Type B pancreatic cell (in vitro differentiated cells): ENCODE data around the gene CHST13. TPM values are rescaled to one million over a fixed set of nuclear protein-coding genes. Genes with fewer than 3 reads are reported as not detected.
A peak's percentile ranks its signal among the peaks of the same experiment; 100 is the strongest.

ENCODE experiments used
- DNase-seq: peaks from one replicate; pipeline ENCODE4 v3.0.0; 2021; ENCODE audit warnings: mixed read lengths; ENCODE audit not compliant: unreplicated experiment; ENCODE audit errors: extremely low spot score
- H3K27ac Mint-ChIP-seq: 2 replicates; pipeline ENCODE4 v1.8.0; 2021; ENCODE audit warnings: mild to moderate bottlenecking, mixed read lengths
- H3K27me3 Mint-ChIP-seq: 2 replicates; pipeline ENCODE4 v1.8.0; 2021; ENCODE audit warnings: mixed read lengths
- H3K36me3 Mint-ChIP-seq: 2 replicates; pipeline ENCODE4 v1.8.0; 2021; ENCODE audit warnings: mixed read lengths
- H3K4me1 Mint-ChIP-seq: one replicate; pipeline ENCODE4 v1.8.0; 2021; ENCODE audit warnings: mixed read lengths; ENCODE audit not compliant: unreplicated experiment
- H3K4me3 Mint-ChIP-seq: 2 replicates; pipeline ENCODE4 v1.8.0; 2021; ENCODE audit warnings: mild to moderate bottlenecking, mixed read lengths
- H3K9me3 Mint-ChIP-seq: 2 replicates; pipeline ENCODE4 v1.8.0; 2021; ENCODE audit warnings: mixed read lengths
- CTCF ChIP-seq: fragments of 200-600 bp; sonication (generic); conservative IDR thresholded peaks from 2 replicates; pipeline ENCODE4 v1.5.0; 2021; ENCODE audit warnings: antibody characterized with exemption, mild to moderate bottlenecking
- total RNA-seq: library from RNA; stranded (reverse); gene quantifications from 2 replicates; pipeline ENCODE4 v1.2.1, GENCODE V29; 2021; ENCODE audit warnings: low replicate concordance

CHST13 gene
- total RNA-seq, 1 donor from 2014 or later: 0.31 TPM

DNA sequence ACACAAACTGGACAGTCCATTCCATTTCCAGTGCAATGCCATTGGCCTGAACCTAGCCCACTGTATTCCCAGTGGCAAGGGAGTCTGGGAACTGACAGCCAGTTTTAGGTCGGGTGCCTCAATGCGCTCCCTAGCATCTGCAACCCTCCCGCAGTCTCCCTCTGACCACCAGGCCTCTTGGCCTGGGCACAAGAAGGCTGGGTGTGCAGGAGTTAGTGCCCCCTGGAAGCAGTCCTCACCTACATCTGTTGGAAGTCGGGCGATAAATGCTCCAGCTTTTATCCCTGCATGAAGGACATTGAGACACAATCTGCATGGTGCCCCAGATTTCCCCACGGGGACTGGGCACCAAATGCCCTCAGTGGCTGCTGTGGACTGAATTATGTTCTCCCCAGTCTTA, 22.1 kb downstream of the CHST13 start:
- peaks cover 6% of the 10 kb centered on the region for H3K4me1 Mint-ChIP-seq
- H3K9me3 Mint-ChIP-seq: no peaks in the 10 kb centered on the region
- peaks cover 6% of the 10 kb centered on the region for H3K27me3 Mint-ChIP-seq
- peak; percentile 40 for DNase-seq
- no peak for TF ChIP-seq CTCF
- H3K36me3 Mint-ChIP-seq: no peaks in the 10 kb centered on the region
- no peak overlapping the region for H3K27ac Mint-ChIP-seq
- no peak overlapping the region for H3K4me3 Mint-ChIP-seq

DNA sequence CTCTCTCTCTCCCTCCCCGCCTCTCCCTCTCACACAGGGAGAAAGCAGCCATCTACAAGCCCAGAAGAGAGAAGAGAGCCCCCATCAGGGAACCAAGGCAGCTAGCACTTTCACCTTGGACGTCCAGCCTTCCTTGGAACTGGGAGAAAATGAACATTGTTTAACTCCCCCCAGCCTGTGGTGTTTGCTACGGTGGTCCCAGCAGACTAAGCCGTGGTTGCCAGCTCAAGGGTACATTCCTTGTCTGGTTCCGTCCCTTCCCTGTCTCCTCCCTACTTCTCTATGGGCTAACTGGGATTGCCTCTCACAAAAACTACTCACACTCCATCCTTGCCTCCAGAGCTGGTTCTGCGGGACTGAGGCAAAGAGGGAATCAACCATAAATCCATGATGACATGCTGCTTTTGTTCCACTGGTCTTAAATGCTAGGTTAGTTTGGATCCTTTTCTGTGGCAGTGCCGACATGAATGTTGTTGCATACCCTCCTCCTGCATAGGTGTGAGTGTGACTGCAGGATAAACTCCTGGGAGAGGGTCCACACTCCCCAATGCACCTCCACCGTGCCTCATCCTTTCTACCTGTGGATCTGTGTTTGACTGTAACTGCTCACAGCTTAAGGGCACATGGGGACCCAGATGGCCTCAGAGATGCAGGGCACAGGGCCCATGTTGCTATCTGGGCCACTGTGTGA, 22.7 kb downstream of the CHST13 start:
- no peak overlapping the region for H3K27ac Mint-ChIP-seq
- DNase-seq: no peak
- H3K4me3 Mint-ChIP-seq: no peak overlapping the region
- no peaks in the 10 kb centered on the region for H3K9me3 Mint-ChIP-seq
- H3K27me3 Mint-ChIP-seq: peaks cover 6% of the 10 kb centered on the region
- no peak for TF ChIP-seq CTCF
- H3K4me1 Mint-ChIP-seq: peaks cover 6% of the 10 kb centered on the region
- H3K36me3 Mint-ChIP-seq: no peaks in the 10 kb centered on the region

GRCh38 chr3:126547721-126548120, 23.8 kb downstream of the CHST13 start:
- H3K4me3 Mint-ChIP-seq: no peak overlapping the region
- DNase-seq: no peak
- H3K36me3 Mint-ChIP-seq: no peaks in the 10 kb centered on the region
- no peak overlapping the region for H3K27ac Mint-ChIP-seq
- peaks cover 6% of the 10 kb centered on the region for H3K27me3 Mint-ChIP-seq
- H3K9me3 Mint-ChIP-seq: no peaks in the 10 kb centered on the region
- peaks cover 6% of the 10 kb centered on the region for H3K4me1 Mint-ChIP-seq
- no peak for TF ChIP-seq CTCF

DNA sequence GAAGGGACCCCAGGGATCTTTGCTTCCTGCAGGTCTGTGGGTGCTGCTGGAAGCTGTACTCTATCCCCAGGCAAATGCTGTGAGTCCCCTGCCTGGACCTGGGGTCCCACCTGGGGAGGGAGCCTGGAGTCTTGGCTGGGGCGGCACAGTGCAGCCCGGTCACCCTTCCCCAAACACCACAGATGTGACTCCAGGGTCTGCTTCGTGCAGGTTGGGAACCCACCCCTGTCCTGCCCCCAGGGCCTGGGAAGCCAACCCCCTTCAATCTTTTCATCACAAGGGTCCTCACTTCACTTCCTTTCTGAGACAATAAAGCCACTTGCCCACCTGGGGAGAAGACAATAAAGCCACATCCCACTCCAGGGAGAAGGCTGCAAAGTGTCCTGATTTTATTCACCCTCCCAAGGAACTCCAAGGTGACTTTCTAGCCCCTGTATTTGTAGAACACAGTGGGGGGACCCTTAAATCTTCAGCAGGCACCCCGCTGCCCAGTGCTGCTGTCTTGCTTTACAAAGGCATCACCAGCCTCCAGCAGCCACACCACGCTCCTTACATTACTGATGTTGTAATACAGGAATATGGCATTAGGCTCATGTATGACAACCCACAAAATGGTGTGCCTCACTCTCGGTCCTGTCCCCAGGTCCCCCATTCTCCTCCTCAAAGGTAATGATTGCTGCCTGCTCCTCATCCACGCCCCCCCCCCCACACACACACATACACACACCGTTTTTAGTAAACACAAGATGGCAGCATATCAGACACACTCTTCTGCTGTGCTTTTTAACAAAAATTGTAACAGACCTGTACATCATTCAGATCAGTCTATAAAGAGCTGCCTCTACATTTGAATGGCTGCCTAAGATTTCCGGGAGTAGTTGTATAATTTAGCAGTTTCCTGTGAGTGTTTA, 24.9 kb downstream of the CHST13 start:
- no peak overlapping the region for H3K4me3 Mint-ChIP-seq
- H3K27me3 Mint-ChIP-seq: peaks cover 8% of the 10 kb centered on the region
- no peaks in the 10 kb centered on the region for H3K9me3 Mint-ChIP-seq
- no peaks in the 10 kb centered on the region for H3K36me3 Mint-ChIP-seq
- peak; percentile 56 for DNase-seq
- H3K27ac Mint-ChIP-seq: no peak overlapping the region
- no peak for TF ChIP-seq CTCF
- H3K4me1 Mint-ChIP-seq: peaks cover 6% of the 10 kb centered on the region

DNA sequence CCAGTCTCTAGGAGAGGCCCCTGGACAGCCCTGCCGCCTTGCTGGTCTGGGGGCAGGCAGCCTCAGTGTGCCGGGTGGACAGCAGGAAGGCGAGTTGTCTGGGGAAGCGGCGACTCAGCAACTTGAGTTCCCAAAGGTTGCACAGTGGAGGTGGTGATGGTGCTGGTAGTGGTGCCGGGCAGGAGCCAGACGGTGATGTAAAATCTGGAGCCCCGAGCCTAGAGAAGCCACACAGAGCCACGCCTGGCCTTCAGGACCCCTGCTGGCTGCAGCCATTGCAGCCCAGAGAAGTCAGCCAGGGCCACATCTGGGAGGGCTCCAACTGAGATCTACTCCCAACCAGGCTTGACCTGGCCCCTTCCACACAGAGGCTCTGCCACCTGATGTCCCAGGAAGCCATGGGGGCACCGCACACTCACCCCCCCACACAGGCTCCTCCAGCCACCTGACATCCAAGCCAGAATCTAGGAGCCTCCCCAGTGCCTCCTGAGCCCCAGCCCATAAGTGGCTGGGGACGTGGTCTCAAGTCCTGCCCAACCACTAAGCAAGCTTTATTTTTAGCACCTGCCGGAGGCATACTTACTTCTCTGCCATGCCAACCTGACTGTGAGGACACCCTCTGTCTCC, 26.0 kb downstream of the CHST13 start:
- H3K9me3 Mint-ChIP-seq: no peaks in the 10 kb centered on the region
- no peak overlapping the region for H3K27ac Mint-ChIP-seq
- no peak for TF ChIP-seq CTCF
- no peaks in the 10 kb centered on the region for H3K36me3 Mint-ChIP-seq
- peaks cover 9% of the 10 kb centered on the region for H3K27me3 Mint-ChIP-seq
- no peak overlapping the region for H3K4me3 Mint-ChIP-seq
- peak; percentile 57 for DNase-seq
- H3K4me1 Mint-ChIP-seq: peaks cover 6% of the 10 kb centered on the region
